NOMO-1 treated with dmso at 0.1 percent for 144 hours (cell line): ENCODE results near the gene KATNAL1.

Source experiments
- DNase-seq: peaks from one replicate; lab custom pipeline; 2025; ENCODE audit not compliant: unreplicated experiment; lab: John Stamatoyannopoulos, UW

The KATNAL1 gene

GRCh38 chr13:30333616-30334015 lies 26.3 kb upstream of the KATNAL1 start:
- DNase-seq = no peak

- DNase-seq = no peak
Measured at GRCh38 chr13:30332456-30333143, 25.2 kb upstream of the KATNAL1 start.

- no peak for DNase-seq
Measured at GRCh38 chr13:30331331-30331771, 24.0 kb upstream of the KATNAL1 start.

DNA sequence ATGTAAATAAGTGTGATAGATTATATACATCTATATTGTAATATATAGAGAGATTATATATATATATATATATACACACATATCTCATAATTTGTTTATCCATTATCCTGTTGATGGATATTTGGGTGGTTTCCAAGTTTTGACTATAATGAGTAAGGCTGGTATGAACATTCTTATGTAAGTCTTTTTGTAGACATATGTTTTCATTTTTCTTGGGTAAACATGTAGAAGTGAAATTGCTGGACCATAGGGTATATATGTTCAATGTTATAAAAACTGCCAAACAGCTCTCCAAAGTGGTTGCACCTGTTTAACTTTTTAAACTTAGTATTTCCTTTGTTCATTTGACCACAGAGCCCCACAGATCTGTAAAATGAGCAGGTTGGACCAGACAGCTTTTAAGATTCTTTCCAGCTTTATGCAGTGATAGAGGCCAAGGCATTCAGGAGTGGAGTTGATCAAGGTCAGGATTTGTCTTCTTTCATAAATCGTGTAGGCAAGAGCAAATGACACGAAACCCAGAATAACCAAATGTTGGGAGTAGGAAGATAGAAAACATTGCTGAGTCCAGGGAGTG lies 21.7 kb upstream of the KATNAL1 start:
- no peak for DNase-seq

GRCh38 chr13:30325668-30326067 lies 18.3 kb upstream of the KATNAL1 start:
- DNase-seq = no peak

GRCh38 chr13:30323524-30323923 lies 16.2 kb upstream of the KATNAL1 start:
- no peak for DNase-seq

DNA sequence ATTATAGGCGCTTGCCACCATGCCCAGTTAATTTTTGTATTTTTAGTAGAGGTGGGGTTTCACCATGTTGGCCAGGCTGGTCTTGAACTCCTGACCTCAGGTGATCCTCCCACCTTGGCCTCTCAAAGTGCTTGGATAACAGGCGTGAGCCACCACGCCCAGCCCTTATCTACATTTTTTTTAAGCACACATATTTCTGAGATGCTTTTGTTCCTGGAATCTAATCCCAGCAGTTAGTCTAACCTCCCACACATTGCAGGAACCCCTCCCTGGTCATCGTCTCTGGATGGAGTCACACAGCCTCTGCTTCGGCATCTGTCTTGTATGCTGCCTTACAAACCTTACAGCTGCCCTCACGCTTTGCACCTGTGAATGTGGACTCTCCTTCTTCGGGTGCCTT lies 15.1 kb upstream of the KATNAL1 start:
- DNase-seq = no peak

GRCh38 chr13:30321256-30321655 lies 13.9 kb upstream of the KATNAL1 start:
- DNase-seq = no peak

- no peak for DNase-seq
Measured at GRCh38 chr13:30319655-30320054, 12.3 kb upstream of the KATNAL1 start.

DNA sequence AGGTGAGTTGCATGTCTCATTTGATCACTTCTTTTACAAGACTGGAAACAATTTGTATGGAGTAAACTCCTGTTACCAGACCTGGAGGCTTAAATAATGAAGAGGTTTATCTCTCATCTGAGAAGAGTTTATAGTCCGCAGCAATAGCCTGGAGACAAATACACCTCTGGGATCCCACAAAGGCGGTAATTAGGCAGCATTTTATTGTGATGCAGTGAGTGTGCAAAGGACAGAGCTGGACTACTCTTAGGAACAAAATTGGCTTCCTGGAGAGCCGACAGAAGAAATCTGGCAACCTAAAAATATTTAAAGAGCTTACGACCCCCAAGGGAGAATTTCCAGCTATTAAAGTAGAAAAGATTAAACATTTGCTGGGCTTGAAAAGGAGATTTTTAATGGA lies 11.8 kb upstream of the KATNAL1 start:
- DNase-seq = no peak

- no peak for DNase-seq
Measured at GRCh38 chr13:30318026-30318425, 10.7 kb upstream of the KATNAL1 start.

DNA sequence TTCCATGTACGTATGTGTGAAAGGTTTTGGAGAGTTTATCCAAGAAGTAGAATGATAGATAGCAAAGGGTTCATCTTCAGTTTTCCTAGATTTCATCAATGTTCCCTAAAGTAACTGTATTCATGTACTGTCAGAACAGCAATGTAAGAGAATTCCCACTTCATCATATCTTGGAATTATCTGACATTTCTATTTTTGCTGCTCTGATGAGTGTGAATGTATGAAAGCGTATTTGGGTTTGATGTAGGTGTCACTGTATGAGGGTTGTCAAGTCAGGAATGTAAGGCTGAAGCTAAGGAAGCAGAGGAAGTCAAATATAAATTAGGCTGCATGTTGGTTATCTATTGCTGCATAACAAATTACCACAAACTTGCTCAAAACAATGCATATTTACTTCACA lies 7.2 kb upstream of the KATNAL1 start:
- DNase-seq = no peak

DNA sequence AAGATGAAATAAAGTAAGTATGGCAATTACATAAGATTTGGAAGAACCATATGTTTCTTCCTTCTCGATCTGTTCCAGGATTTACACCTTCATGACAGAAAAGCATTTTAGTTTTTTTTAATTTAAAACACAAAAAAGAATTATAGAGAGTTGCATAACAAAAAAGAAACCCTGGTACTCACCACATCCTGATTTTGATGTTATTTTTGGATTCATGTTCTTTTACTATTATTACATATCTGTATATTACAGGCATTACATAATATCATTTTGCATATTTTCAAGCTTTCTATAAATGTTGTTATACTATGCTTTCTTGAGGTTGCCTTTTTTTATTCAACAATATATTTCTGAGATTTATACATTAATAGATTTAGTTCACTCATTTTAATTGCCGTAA lies 6.7 kb upstream of the KATNAL1 start:
- no peak for DNase-seq

- no peak for DNase-seq
Measured at GRCh38 chr13:30313311-30313710, 6.0 kb upstream of the KATNAL1 start.

DNA sequence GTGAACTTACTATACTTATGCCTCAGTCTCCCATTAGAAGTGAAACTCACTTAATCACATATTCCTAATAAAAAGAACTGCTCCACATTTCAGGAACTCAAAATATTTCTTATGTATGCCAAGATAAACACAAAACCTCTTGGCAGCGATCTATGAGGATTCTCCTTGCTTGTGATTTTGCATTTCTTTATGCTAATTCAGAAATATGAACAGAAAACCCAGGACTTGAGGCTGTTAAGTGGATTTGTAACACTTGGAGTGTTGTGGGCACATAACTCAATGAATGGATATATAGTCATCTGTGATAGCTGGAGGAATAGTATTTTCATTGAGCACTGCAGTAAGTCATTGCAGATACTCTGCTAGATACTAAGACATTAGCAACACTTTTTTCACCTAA lies 5.6 kb upstream of the KATNAL1 start:
- no peak for DNase-seq

- peak; percentile 26 for DNase-seq
Measured at GRCh38 chr13:30308548-30308947, 1.2 kb upstream of the KATNAL1 start.

DNA sequence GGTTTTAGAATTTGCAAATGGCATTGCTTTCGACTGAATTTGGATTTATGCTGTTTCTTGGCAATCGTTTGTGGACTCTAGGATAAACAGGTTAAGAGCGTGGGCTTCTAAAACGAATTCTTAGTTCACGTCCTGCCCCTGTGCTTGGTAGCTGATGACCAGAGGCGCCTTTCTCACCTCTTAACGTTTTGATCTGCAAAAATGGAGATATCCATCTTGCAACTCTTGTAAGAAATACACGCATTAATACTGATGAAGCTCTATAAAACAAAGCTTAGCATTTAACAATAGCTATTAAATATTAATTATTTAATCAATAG lies 580 bp upstream of the KATNAL1 start:
- no peak for DNase-seq

- peak; percentile 86 for DNase-seq
Measured at GRCh38 chr13:30306762-30307193, 573 bp downstream of the KATNAL1 start.

DNA sequence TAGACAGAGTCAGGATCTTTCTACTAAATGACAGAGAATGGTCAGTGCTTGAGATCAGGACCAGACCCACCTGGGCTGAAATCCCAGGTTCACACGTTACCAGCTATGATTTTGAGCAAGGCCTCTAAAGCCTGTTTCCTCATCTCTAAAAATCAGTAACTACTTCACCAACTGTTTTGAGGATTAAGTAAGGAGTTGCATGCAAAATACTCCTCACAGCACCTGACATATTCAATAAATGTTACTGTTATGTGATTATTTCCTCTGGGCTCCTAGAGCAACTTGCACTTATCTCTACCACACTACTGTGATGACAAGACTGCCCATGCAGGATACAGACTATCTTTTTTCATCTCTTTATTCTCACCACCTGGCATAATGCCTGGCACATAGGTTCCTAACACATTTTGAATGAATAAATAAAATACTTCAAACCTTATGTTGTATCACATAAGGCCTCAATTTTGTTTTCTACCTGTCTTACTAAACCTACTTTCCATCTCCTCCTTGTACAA lies 1.8 kb downstream of the KATNAL1 start:
- DNase-seq = no peak

- no peak for DNase-seq
Measured at GRCh38 chr13:30303269-30303668, 4.1 kb downstream of the KATNAL1 start.

- DNase-seq = no peak
Measured at GRCh38 chr13:30301827-30302226, 5.5 kb downstream of the KATNAL1 start.

- no peak for DNase-seq
Measured at GRCh38 chr13:30300596-30300995, 6.8 kb downstream of the KATNAL1 start.

- no peak for DNase-seq
Measured at GRCh38 chr13:30299786-30300185, 7.6 kb downstream of the KATNAL1 start.
